ENCODE measurements around the gene HIRIP3.
"Not testable (repeated sequence)": the region's sequence is repeated elsewhere in the genome, so short reads cannot be mapped to it uniquely, and the experiment has no call there.

HIRIP3 gene, protein sequence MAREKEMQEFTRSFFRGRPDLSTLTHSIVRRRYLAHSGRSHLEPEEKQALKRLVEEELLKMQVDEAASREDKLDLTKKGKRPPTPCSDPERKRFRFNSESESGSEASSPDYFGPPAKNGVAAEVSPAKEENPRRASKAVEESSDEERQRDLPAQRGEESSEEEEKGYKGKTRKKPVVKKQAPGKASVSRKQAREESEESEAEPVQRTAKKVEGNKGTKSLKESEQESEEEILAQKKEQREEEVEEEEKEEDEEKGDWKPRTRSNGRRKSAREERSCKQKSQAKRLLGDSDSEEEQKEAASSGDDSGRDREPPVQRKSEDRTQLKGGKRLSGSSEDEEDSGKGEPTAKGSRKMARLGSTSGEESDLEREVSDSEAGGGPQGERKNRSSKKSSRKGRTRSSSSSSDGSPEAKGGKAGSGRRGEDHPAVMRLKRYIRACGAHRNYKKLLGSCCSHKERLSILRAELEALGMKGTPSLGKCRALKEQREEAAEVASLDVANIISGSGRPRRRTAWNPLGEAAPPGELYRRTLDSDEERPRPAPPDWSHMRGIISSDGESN

GRCh38 chr16:29995324-29995910 lies at the start of gene HIRIP3:
Gene HIRIP3 (minus strand): TSS chr16:29995617. CDS start chr16:29995605, 12 bp downstream.
- Histone ChIP-seq H3K4me1 (ENCODE audit: control insufficient read depth, low read length) (peaks cover 36% of the 10 kb centered on the region), H3F3A (ENCODE audit: control insufficient read depth, insufficient read depth) (peaks cover 14% of the 10 kb centered on the region), H3K36me3 (ENCODE audit: control insufficient read depth, low read length) (peaks cover 85% of the 10 kb centered on the region), H3K4me2 (ENCODE audit: low read length) (peak within 1 kb of the TSS; percentile 100), H3K27ac (ENCODE audit: low read depth, low read length) (peak within 1 kb of the TSS; percentile 97), H3K4me3 (ENCODE audit: low read length) (peak within 1 kb of the TSS; percentile 89), H3K9me2 (replicated peaks; ENCODE audit: control insufficient read depth, low read length) (no peaks in the 10 kb centered on the region), H4K20me1 (ENCODE audit: control insufficient read depth, insufficient read depth, low read depth, low read length) (no peaks in the 10 kb centered on the region), H3K9me3 (ENCODE audit: control insufficient read depth, insufficient read depth, low read length) (no peaks in the 10 kb centered on the region), H3K79me2 (ENCODE audit: control insufficient read depth, low read length) (peaks cover 38% of the 10 kb centered on the region), H3K27me3 (ENCODE audit: control insufficient read depth, low read length) (no peaks in the 10 kb centered on the region)
- TF ChIP-seq EZH2phosphoT487 (IDR thresholded peaks at IDR 0.05; ENCODE audit: borderline replicate concordance, low read length) = no peak
- TF ChIP-seq, protein P1, sequence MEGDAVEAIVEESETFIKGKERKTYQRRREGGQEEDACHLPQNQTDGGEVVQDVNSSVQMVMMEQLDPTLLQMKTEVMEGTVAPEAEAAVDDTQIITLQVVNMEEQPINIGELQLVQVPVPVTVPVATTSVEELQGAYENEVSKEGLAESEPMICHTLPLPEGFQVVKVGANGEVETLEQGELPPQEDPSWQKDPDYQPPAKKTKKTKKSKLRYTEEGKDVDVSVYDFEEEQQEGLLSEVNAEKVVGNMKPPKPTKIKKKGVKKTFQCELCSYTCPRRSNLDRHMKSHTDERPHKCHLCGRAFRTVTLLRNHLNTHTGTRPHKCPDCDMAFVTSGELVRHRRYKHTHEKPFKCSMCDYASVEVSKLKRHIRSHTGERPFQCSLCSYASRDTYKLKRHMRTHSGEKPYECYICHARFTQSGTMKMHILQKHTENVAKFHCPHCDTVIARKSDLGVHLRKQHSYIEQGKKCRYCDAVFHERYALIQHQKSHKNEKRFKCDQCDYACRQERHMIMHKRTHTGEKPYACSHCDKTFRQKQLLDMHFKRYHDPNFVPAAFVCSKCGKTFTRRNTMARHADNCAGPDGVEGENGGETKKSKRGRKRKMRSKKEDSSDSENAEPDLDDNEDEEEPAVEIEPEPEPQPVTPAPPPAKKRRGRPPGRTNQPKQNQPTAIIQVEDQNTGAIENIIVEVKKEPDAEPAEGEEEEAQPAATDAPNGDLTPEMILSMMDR (IDR thresholded peaks at IDR 0.05; ENCODE audit: low read depth, low read length, poor library complexity, severe bottlenecking) = no peak

GRCh38 chr16:30041841-30042240 lies 46.4 kb upstream of the HIRIP3 start:
- H3K9me2 ChIP-seq (replicated peaks; ENCODE audit: control insufficient read depth, low read length) = no peaks in the 10 kb centered on the region
- no peaks in the 10 kb centered on the region for H3K36me3 ChIP-seq (ENCODE audit: control insufficient read depth, low read length)
- peaks cover 4% of the 10 kb centered on the region for H3K4me1 ChIP-seq (ENCODE audit: control insufficient read depth, low read length)
- no peak overlapping the region for H3K4me2 ChIP-seq (ENCODE audit: low read length)
- no peak overlapping the region for H3K27ac ChIP-seq (ENCODE audit: low read depth, low read length)
- no peaks in the 10 kb centered on the region for H3F3A ChIP-seq (ENCODE audit: control insufficient read depth, insufficient read depth)
- no peaks in the 10 kb centered on the region for H3K79me2 ChIP-seq (ENCODE audit: control insufficient read depth, low read length)
- no peaks in the 10 kb centered on the region for H3K9me3 ChIP-seq (ENCODE audit: control insufficient read depth, insufficient read depth, low read length)
- H3K4me3 ChIP-seq (ENCODE audit: low read length) = no peak overlapping the region
- no peaks in the 10 kb centered on the region; the same call in 1 of the 2 replicates for H3K27me3 ChIP-seq (ENCODE audit: control insufficient read depth, low read length)
- no peaks in the 10 kb centered on the region for H4K20me1 ChIP-seq (ENCODE audit: control insufficient read depth, insufficient read depth, low read depth, low read length)
- no peak for TF ChIP-seq EZH2phosphoT487 (IDR thresholded peaks at IDR 0.05; ENCODE audit: borderline replicate concordance, low read length)
- TF ChIP-seq, protein P1 (IDR thresholded peaks at IDR 0.05; ENCODE audit: low read depth, low read length, poor library complexity, severe bottlenecking) = no peak

DNA sequence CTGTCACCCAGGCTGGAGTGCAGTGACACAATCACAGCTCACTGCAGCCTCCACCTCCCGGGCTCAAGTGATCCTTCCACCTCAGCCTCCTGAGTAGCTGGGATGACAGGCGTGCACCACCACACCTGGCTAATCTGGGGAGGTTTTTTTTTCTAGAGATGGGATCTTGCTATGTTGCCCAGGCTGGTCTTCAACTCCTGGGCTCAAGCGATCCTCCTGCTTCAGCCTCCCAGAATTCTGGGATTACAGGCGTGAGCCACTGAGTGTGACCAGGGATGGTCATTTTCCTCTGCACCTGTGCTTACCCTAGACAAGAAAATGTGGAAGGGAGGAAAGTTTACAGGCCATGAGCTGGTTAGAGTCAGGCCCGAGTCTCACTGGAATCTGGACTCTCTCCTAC lies 45.3 kb upstream of the HIRIP3 start:
- H4K20me1 ChIP-seq (ENCODE audit: control insufficient read depth, insufficient read depth, low read depth, low read length); H3K36me3 ChIP-seq (ENCODE audit: control insufficient read depth, low read length); H3K9me2 ChIP-seq (replicated peaks; ENCODE audit: control insufficient read depth, low read length); H3K4me2 ChIP-seq (ENCODE audit: low read length); H3K27me3 ChIP-seq (ENCODE audit: control insufficient read depth, low read length); H3K79me2 ChIP-seq (ENCODE audit: control insufficient read depth, low read length); H3K4me1 ChIP-seq (ENCODE audit: control insufficient read depth, low read length); H3K9me3 ChIP-seq (ENCODE audit: control insufficient read depth, insufficient read depth, low read length); H3K27ac ChIP-seq (ENCODE audit: low read depth, low read length); H3K4me3 ChIP-seq (ENCODE audit: low read length); H3F3A ChIP-seq (ENCODE audit: control insufficient read depth, insufficient read depth): not testable (repeated sequence)

GRCh38 chr16:30040221-30040620 lies 44.8 kb upstream of the HIRIP3 start:
- Histone ChIP-seq H3F3A (ENCODE audit: control insufficient read depth, insufficient read depth) (no peaks in the 10 kb centered on the region), H3K79me2 (ENCODE audit: control insufficient read depth, low read length) (no peaks in the 10 kb centered on the region), H3K27ac (ENCODE audit: low read depth, low read length) (no peak overlapping the region), H3K27me3 (ENCODE audit: control insufficient read depth, low read length) (peaks cover 9% of the 10 kb centered on the region), H4K20me1 (ENCODE audit: control insufficient read depth, insufficient read depth, low read depth, low read length) (no peaks in the 10 kb centered on the region), H3K4me3 (ENCODE audit: low read length) (no peak overlapping the region), H3K9me2 (replicated peaks; ENCODE audit: control insufficient read depth, low read length) (no peaks in the 10 kb centered on the region), H3K36me3 (ENCODE audit: control insufficient read depth, low read length) (no peaks in the 10 kb centered on the region), H3K4me1 (ENCODE audit: control insufficient read depth, low read length) (peaks cover 4% of the 10 kb centered on the region), H3K9me3 (ENCODE audit: control insufficient read depth, insufficient read depth, low read length) (peaks cover 4% of the 10 kb centered on the region; the same call in 1 of the 2 replicates), H3K4me2 (ENCODE audit: low read length) (no peak overlapping the region)
- TF ChIP-seq, protein P1 (IDR thresholded peaks at IDR 0.05; ENCODE audit: low read depth, low read length, poor library complexity, severe bottlenecking) = no peak
- no peak for TF ChIP-seq EZH2phosphoT487 (IDR thresholded peaks at IDR 0.05; ENCODE audit: borderline replicate concordance, low read length)

Measured in DOHH2 (cell line).